Stimulated activated effector memory CD8-positive, alpha-beta T cell treated with anti-CD3 and anti-CD28 coated beads, Interleukin-12 subunit alpha, Interleukin-12 subunit beta, amount 100 ng/mL, for 72 hours (primary cell): ENCODE results near the gene ZMYND10.
A peak's percentile ranks its signal among the peaks of the same experiment; 100 is the strongest.

ENCODE experiments used
- ATAC-seq: fragments of 150-1000 bp; cut with Tn5 transposase; 2 replicates; pipeline ENCODE4 v1.10.0; 2021
- DNase-seq, 2 donors: peaks; one replicate each; pipeline ENCODE4 v3.0.0; 2021 to 2022; ENCODE audit warnings: low spot score in 2 of 2
- H3K27ac Mint-ChIP-seq: one replicate; pipeline ENCODE4 v1.8.0; 2022; ENCODE audit warnings: mild to moderate bottlenecking, mixed read lengths
- H3K36me3 Mint-ChIP-seq: one replicate; pipeline ENCODE4 v1.8.0; 2022; ENCODE audit warnings: mild to moderate bottlenecking, mixed read lengths
- H3K4me1 Mint-ChIP-seq: one replicate; pipeline ENCODE4 v1.8.0; 2022; ENCODE audit warnings: mixed read lengths
- H3K4me3 Mint-ChIP-seq: one replicate; pipeline ENCODE4 v1.8.0; 2022; ENCODE audit warnings: mild to moderate bottlenecking, mixed read lengths
- H3K9me3 Mint-ChIP-seq: one replicate; pipeline ENCODE4 v1.8.0; 2022; ENCODE audit warnings: mixed read lengths

The ZMYND10 gene

GRCh38 chr3:50341996-50342650, 3.4 kb downstream of the ZMYND10 start:
- DNase-seq: no peak
- no peaks in the 10 kb centered on the region for H3K9me3 Mint-ChIP-seq
- peaks cover 63% of the 10 kb centered on the region for H3K4me1 Mint-ChIP-seq
- peaks cover 42% of the 10 kb centered on the region for H3K36me3 Mint-ChIP-seq
- ATAC-seq: no peak
- peak overlapping the region; percentile 93 for H3K4me3 Mint-ChIP-seq
- H3K27ac Mint-ChIP-seq: peak overlapping the region; percentile 50

- peaks cover 62% of the 10 kb centered on the region for H3K4me1 Mint-ChIP-seq
Measured at GRCh38 chr3:50341537-50341936, 4.0 kb downstream of the ZMYND10 start.

DNA sequence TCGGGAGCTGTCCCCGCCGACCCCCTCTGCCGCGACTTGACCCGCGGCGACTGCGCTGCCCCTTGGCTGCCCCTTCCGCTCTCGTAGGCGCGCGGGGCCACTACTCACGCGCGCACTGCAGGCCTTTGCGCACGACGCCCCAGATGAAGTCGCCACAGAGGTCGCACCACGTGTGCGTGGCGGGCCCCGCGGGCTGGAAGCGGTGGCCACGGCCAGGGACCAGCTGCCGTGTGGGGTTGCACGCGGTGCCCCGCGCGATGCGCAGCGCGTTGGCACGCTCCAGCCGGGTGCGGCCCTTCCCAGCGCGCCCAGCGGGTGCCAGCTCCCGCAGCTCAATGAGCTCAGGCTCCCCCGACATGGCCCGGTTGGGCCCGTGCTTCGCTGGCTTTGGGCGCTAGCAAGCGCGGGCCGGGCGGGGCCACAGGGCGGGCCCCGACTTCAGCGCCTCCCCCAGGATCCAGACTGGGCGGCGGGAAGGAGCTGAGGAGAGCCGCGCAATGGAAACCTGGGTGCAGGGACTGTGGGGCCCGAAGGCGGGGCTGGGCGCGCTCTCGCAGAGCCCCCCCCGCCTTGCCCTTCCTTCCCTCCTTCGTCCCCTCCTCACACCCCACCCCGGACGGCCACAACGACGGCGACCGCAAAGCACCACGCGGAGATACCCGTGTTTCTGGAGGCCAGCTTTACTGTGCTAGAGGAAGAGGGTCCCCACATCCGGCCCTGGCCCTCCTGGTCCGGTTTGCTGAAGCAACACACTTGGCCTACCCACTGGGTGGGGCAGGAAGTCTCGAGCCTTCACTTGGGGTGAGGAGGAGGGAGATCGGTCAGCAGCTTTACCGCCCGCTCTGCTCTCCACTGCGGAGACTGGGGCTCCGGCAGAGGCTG, 4.8 kb downstream of the ZMYND10 start, which contains the start of gene RASSF1:
Gene RASSF1 (minus strand): TSS at position 389 of the 882 bp plus-strand sequence. CDS start 31 bp downstream, at position 358.
- DNase-seq: peak; percentile 63 to 92
- H3K4me1 Mint-ChIP-seq: peaks cover 62% of the 10 kb centered on the region
- H3K36me3 Mint-ChIP-seq: peaks cover 48% of the 10 kb centered on the region
- no peaks in the 10 kb centered on the region for H3K9me3 Mint-ChIP-seq
- peak within 1 kb of the TSS; percentile 93 for H3K4me3 Mint-ChIP-seq
- H3K27ac Mint-ChIP-seq: peak within 1 kb of the TSS; percentile 96
- peak; percentile 52 for ATAC-seq

More at GRCh38 chr3:50341537-50341936, 4.0 kb downstream of the ZMYND10 start:
- DNase-seq: no peak
- ATAC-seq: no peak
- Mint-ChIP-seq H3K4me3 (peak overlapping the region; percentile 93), H3K36me3 (peaks cover 42% of the 10 kb centered on the region), H3K9me3 (no peaks in the 10 kb centered on the region), H3K27ac (peak overlapping the region; percentile 96)

GRCh38 chr3:50340147-50340447, 5.4 kb downstream of the ZMYND10 start:
- peaks cover 54% of the 10 kb centered on the region for H3K36me3 Mint-ChIP-seq
- H3K27ac Mint-ChIP-seq: peak overlapping the region; percentile 96
- H3K4me1 Mint-ChIP-seq: peaks cover 64% of the 10 kb centered on the region
- DNase-seq: no peak
- ATAC-seq: no peak
- no peaks in the 10 kb centered on the region for H3K9me3 Mint-ChIP-seq
- peak overlapping the region; percentile 93 for H3K4me3 Mint-ChIP-seq

- DNase-seq (peak in 1 of 2 donors; percentile 60), ATAC-seq (no peak)
- H3K36me3 Mint-ChIP-seq: peaks cover 59% of the 10 kb centered on the region
- H3K27ac Mint-ChIP-seq: peak overlapping the region; percentile 96
- no peaks in the 10 kb centered on the region for H3K9me3 Mint-ChIP-seq
- peaks cover 67% of the 10 kb centered on the region for H3K4me1 Mint-ChIP-seq
- H3K4me3 Mint-ChIP-seq: peak overlapping the region; percentile 93
Measured at GRCh38 chr3:50339485-50340146, 5.9 kb downstream of the ZMYND10 start.

- Mint-ChIP-seq H3K4me1 (peaks cover 72% of the 10 kb centered on the region), H3K27ac (peak overlapping the region; percentile 96), H3K4me3 (peak overlapping the region; percentile 93), H3K36me3 (peaks cover 65% of the 10 kb centered on the region), H3K9me3 (no peaks in the 10 kb centered on the region)
- DNase-seq: no peak
- no peak for ATAC-seq
Measured at GRCh38 chr3:50338965-50339364, 6.6 kb downstream of the ZMYND10 start.

DNA sequence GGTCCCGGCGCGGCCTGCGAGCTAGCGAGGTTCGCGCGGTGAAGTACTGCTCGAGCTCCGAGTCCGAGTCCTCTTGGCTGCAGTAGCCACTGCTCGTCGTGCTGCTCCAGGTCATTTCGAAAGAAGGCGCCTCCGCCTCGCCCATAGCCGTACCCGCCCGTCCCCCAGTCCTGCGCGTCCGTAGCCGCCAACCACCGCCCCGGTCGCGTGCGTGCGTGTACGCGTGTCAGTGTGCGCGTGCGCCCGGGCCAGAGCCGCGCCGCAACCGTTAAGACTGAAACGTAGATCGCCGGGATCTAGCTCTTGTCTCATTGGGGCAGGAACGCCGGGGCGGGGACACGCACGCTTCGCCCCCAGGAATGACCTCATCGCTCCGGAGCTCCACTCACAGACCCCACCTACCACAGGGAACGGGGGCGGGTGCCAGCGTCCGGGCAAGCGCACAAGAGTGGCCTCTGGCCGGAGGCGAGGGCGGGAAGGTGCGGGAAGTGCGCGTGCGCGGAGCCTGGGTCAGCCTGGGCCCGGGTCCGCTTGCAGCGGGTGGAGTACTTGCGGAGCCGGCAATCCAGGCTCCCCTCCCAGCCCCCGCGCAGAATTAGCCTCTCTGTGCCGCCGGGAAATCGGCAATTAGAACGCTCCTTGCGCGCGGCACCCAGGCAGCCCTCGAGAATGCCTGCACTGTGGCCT, 8.2 kb downstream of the ZMYND10 start:
- Mint-ChIP-seq H3K36me3 (peaks cover 82% of the 10 kb centered on the region), H3K27ac (peak overlapping the region; percentile 96), H3K9me3 (no peaks in the 10 kb centered on the region), H3K4me3 (peak overlapping the region; percentile 93), H3K4me1 (peaks cover 62% of the 10 kb centered on the region)
- ATAC-seq: peak; percentile 82
- peak; percentile 85 to 98 for DNase-seq

GRCh38 chr3:50336452-50337174, 8.9 kb downstream of the ZMYND10 start:
- H3K4me3 Mint-ChIP-seq: peak overlapping the region; percentile 93
- peaks cover 89% of the 10 kb centered on the region for H3K36me3 Mint-ChIP-seq
- H3K4me1 Mint-ChIP-seq: peaks cover 59% of the 10 kb centered on the region
- ATAC-seq: peak; percentile 59
- H3K9me3 Mint-ChIP-seq: no peaks in the 10 kb centered on the region
- H3K27ac Mint-ChIP-seq: peak overlapping the region; percentile 96
- DNase-seq: no peak

GRCh38 chr3:50334339-50335075, 11.0 kb downstream of the ZMYND10 start:
- H3K4me3 Mint-ChIP-seq: peak overlapping the region; percentile 93
- peak overlapping the region; percentile 96 for H3K27ac Mint-ChIP-seq
- H3K9me3 Mint-ChIP-seq: no peaks in the 10 kb centered on the region
- H3K36me3 Mint-ChIP-seq: peaks cover 100% of the 10 kb centered on the region
- peaks cover 50% of the 10 kb centered on the region for H3K4me1 Mint-ChIP-seq
- ATAC-seq: no peak
- no peak for DNase-seq

GRCh38 chr3:50333744-50334328, 11.7 kb downstream of the ZMYND10 start:
- no peak for DNase-seq
- ATAC-seq: no peak
- Mint-ChIP-seq H3K4me3 (peak overlapping the region; percentile 93), H3K9me3 (no peaks in the 10 kb centered on the region), H3K36me3 (peaks cover 100% of the 10 kb centered on the region), H3K27ac (peak overlapping the region; percentile 96), H3K4me1 (peaks cover 43% of the 10 kb centered on the region)

GRCh38 chr3:50331364-50331907, 14.1 kb downstream of the ZMYND10 start:
- Mint-ChIP-seq H3K27ac (no peak overlapping the region), H3K4me1 (peaks cover 41% of the 10 kb centered on the region), H3K4me3 (no peak overlapping the region), H3K9me3 (no peaks in the 10 kb centered on the region), H3K36me3 (peaks cover 93% of the 10 kb centered on the region)
- DNase-seq (no peak), ATAC-seq (no peak)

DNA sequence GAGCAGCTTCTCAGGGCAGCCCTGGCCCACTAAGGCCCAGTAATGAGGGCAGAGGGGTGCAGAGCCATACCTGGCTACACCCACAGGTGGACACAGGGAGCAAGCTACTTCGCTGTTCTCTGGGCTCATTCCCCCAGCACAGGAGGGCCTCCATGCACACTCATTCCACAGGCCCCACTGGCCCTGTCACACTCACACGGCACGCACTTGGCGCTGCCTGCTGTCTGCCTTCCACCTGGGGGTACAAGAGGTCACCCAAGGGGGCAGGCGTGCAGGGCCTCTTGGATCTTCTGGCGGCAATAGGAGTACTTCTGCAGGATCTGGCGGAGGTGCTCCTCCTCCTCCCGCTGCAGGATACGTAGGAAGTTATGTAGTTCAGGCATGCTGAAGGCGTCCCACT, 15.2 kb downstream of the ZMYND10 start:
- Mint-ChIP-seq H3K9me3 (no peaks in the 10 kb centered on the region), H3K36me3 (peaks cover 91% of the 10 kb centered on the region), H3K27ac (peak overlapping the region; percentile 37), H3K4me1 (peaks cover 35% of the 10 kb centered on the region), H3K4me3 (no peak overlapping the region)
- ATAC-seq (no peak), DNase-seq (no peak)

DNA sequence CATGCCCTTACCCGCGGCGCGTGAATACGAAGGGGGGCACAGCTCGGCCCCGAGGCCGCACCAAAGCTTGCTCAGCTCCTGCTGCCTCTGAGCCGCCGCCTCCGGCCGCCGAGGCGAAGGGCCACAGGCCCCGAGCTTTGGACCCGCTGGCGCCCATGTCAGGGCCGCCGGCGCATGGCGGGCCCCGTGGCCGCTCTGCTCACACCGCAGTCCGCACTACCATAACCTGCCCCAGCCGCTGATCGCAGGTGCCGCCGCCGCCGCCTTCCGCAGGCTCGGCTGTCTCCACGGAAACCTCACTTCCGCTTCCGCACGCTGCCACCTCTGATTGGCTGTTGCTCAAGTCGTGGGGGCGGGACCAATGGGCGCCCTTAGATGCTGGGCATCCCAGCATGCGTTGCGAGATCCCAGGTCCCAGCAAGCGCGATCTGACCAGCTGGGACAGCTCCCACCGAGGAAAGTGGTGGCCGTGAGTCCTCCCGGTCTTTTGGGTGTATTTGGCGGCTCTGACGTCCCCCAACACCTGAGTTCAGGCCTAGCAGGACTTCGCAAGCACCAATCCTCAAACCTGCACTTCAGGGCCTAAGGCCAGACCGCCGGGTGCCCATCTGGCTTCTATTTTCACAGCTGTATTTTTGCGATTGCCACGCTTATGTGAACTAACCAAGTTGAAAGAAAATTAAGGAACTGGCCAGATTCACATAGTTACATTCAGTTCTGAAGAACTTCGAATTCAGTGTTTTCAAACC, 17.4 kb downstream of the ZMYND10 start, which contains the start of gene TUSC2:
Gene TUSC2 (minus strand): TSS at position 281 of the 749 bp plus-strand sequence. CDS start 124 bp downstream, at position 157.
- peak within 1 kb of the TSS; percentile 80 for H3K4me3 Mint-ChIP-seq
- ATAC-seq: peak; percentile 92
- peak within 1 kb of the TSS; percentile 88 for H3K27ac Mint-ChIP-seq
- no peaks in the 10 kb centered on the region for H3K9me3 Mint-ChIP-seq
- peak; percentile 82 to 95 for DNase-seq
- H3K36me3 Mint-ChIP-seq: peaks cover 77% of the 10 kb centered on the region
- peaks cover 24% of the 10 kb centered on the region for H3K4me1 Mint-ChIP-seq
